NCI-H2029 (cell line): Measurements from ENCODE around the gene CYP2A7.
"Not testable (repeated sequence)": the region's sequence is repeated elsewhere in the genome, so short reads cannot be mapped to it uniquely, and the experiment has no call there.

Source experiments
- DNase-seq: peaks from one replicate; lab custom pipeline; 2025; lab: John Stamatoyannopoulos, UW

Gene CYP2A7

GRCh38 chr19:40882062-40882461 is at the start of gene CYP2A7:
TSS of gene CYP2A7 (minus strand) at chr19:40882231. CDS start at chr19:40882210, 21 bp downstream.
- not testable (repeated sequence) for DNase-seq

- DNase-seq = not testable (repeated sequence)
Observed at GRCh38 chr19:40930799-40931198, 48.8 kb upstream of the CYP2A7 start.

- not testable (repeated sequence) for DNase-seq
Observed at GRCh38 chr19:40929942-40930341, 47.9 kb upstream of the CYP2A7 start.

- DNase-seq = no peak
Observed at GRCh38 chr19:40928850-40929249, 46.8 kb upstream of the CYP2A7 start.

GRCh38 chr19:40927567-40927966 is 45.5 kb upstream of the CYP2A7 start:
- DNase-seq = no peak

GRCh38 chr19:40926276-40926675 is 44.2 kb upstream of the CYP2A7 start:
- not testable (repeated sequence) for DNase-seq

GRCh38 chr19:40923934-40924391 is 41.9 kb upstream of the CYP2A7 start:
- no peak for DNase-seq

- DNase-seq = not testable (repeated sequence)
Observed at GRCh38 chr19:40922237-40923160, 40.5 kb upstream of the CYP2A7 start.

- DNase-seq = peak; percentile 80
Observed at GRCh38 chr19:40921005-40921897, 39.2 kb upstream of the CYP2A7 start.

GRCh38 chr19:40920300-40921004 is 38.4 kb upstream of the CYP2A7 start:
- no peak for DNase-seq

GRCh38 chr19:40919530-40920299 is 37.7 kb upstream of the CYP2A7 start:
- DNase-seq = not testable (repeated sequence)

- DNase-seq = not testable (repeated sequence)
Observed at GRCh38 chr19:40918303-40918702, 36.3 kb upstream of the CYP2A7 start.

GRCh38 chr19:40908976-40909375 is 26.9 kb upstream of the CYP2A7 start:
- DNase-seq = no peak

GRCh38 chr19:40907968-40908735 is 26.1 kb upstream of the CYP2A7 start:
- no peak for DNase-seq

- no peak for DNase-seq
Observed at GRCh38 chr19:40906512-40906911, 24.5 kb upstream of the CYP2A7 start.

GRCh38 chr19:40904673-40905156 is 22.7 kb upstream of the CYP2A7 start:
- not testable (repeated sequence) for DNase-seq

GRCh38 chr19:40901975-40902750 is 20.1 kb upstream of the CYP2A7 start:
- not testable (repeated sequence) for DNase-seq

- DNase-seq = not testable (repeated sequence)
Observed at GRCh38 chr19:40900521-40900920, 18.5 kb upstream of the CYP2A7 start.

GRCh38 chr19:40899964-40900363 is 17.9 kb upstream of the CYP2A7 start:
- DNase-seq = not testable (repeated sequence)
